PFSK-1 (cell line): ENCODE results near the gene ATXN1.

Source experiments
- POLR2AphosphoS5 ChIP-seq: IDR thresholded peaks from 2 replicates; pipeline ENCODE4 v1.6.1; 2012; ENCODE audit warnings: low read depth, mild to moderate bottlenecking, control low read depth, low read length, moderate library complexity
- TF ChIP-seq, protein P1 (sequence below), 2 experiments: IDR thresholded peaks; 2 replicates each; pipeline versions ENCODE4 v1.6.1 to v1.8.0; 2011 to 2012; ENCODE audit warnings: low read depth in 2 of 2, low read length in 2 of 2, control low read depth in 1 of 2, inconsistent platforms in 1 of 2, mild to moderate bottlenecking in 1 of 2, moderate library complexity in 1 of 2; ENCODE audit not compliant: insufficient read depth in 1 of 2

- TF ChIP-seq, protein P1, sequence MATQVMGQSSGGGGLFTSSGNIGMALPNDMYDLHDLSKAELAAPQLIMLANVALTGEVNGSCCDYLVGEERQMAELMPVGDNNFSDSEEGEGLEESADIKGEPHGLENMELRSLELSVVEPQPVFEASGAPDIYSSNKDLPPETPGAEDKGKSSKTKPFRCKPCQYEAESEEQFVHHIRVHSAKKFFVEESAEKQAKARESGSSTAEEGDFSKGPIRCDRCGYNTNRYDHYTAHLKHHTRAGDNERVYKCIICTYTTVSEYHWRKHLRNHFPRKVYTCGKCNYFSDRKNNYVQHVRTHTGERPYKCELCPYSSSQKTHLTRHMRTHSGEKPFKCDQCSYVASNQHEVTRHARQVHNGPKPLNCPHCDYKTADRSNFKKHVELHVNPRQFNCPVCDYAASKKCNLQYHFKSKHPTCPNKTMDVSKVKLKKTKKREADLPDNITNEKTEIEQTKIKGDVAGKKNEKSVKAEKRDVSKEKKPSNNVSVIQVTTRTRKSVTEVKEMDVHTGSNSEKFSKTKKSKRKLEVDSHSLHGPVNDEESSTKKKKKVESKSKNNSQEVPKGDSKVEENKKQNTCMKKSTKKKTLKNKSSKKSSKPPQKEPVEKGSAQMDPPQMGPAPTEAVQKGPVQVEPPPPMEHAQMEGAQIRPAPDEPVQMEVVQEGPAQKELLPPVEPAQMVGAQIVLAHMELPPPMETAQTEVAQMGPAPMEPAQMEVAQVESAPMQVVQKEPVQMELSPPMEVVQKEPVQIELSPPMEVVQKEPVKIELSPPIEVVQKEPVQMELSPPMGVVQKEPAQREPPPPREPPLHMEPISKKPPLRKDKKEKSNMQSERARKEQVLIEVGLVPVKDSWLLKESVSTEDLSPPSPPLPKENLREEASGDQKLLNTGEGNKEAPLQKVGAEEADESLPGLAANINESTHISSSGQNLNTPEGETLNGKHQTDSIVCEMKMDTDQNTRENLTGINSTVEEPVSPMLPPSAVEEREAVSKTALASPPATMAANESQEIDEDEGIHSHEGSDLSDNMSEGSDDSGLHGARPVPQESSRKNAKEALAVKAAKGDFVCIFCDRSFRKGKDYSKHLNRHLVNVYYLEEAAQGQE (IDR thresholded peaks at IDR 0.05; ENCODE audit: insufficient read depth in 1 of 2, low read depth in 2 of 2, low read length in 2 of 2) = no peak
- TF ChIP-seq POLR2AphosphoS5 = no peak
These were observed 46.7 kb upstream of the ATXN1 start for GRCh38 chr6:16807956-16808355.
